ENCODE data around the gene VPS37D. TPM values are rescaled to one million over a fixed set of nuclear protein-coding genes. Genes with fewer than 3 reads are reported as not detected.

The VPS37D gene
- total and polyA plus RNA-seq, 5 donors from 2014 or later: 0.29 to 0.64 TPM; not detected in 3

DNA sequence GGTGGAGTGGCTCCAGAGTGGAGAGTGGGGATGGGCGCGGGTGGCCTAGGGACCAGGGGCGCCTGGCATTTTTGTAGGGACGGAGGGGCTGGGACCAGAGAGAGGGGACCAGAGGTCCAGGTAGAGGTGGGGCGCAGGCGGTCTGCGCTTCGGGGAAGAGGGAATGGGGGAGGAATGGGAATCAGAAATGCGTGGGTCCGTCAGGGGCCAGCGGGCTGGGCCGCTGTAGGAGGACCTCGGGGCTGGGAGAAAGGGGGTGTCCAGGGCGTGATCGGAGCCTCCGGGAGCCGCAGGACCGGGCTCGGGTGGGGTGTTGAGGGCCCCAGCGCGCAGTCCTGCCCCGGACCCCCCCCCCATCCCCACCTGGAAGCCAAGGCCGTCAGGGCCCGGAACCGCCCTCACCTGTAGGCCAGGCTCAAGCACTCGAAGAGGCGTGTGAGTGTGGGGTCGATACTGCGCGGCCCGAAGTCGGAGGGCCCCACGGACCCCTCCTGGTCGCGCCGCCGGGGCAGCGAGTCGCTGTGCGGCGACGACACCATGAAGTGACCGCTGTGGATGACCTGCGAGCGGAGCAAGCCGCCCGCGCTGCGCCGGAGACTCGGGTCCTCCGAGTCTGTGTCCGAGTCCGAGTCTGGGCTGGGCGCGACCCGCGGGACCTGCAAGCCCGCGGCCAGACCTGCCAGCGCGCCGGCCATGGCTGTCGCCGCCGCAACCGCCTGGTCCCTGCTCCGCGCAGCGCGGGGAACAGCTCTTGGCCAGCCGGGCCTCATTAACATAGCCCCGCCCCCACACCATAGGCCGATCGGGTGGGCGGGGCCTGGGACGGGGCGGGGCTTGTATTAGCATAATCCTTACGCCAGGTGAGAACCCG lies 43.6 kb upstream of the VPS37D start, which contains the start of gene MLXIPL:
Gene MLXIPL (minus strand): TSS at position 725 of the 871 bp plus-strand sequence. CDS start 30 bp downstream, at position 695.
- Histone ChIP-seq H3K9me3 (ENCODE audit: control insufficient read depth in 2 of 2, low read length in 2 of 2) (no peaks in the 10 kb centered on the region), H3K27me3 (ENCODE audit: control insufficient read depth, insufficient read depth, low read length) (peaks cover 9% of the 10 kb centered on the region), H3K36me3 (ENCODE audit: control insufficient read depth, insufficient read depth, low read length) (no peaks in the 10 kb centered on the region), H3K4me1 (ENCODE audit: control insufficient read depth, insufficient read depth, low read length, poor library complexity, severe bottlenecking) (peaks cover 18% of the 10 kb centered on the region), H3K27ac (ENCODE audit: insufficient read depth, low read length, poor library complexity, severe bottlenecking) (no peak within 1 kb of the TSS), H3K4me3 (ENCODE audit: low read depth, low read length) (no peak within 1 kb of the TSS)
- H3K27ac Mint-ChIP-seq: no peak within 1 kb of the TSS
- no peaks in the 10 kb centered on the region for H3K36me3 Mint-ChIP-seq
- H3K4me1 Mint-ChIP-seq: peaks cover 0 to 11% (median 0%) of the 10 kb centered on the region in 4 donors
- H3K27me3 Mint-ChIP-seq: peaks cover 54% of the 10 kb centered on the region
- H3K4me3 Mint-ChIP-seq: peak within 1 kb of the TSS in 2 of 4 donors; percentile 26 to 61
- H3K9me3 Mint-ChIP-seq: no peaks in the 10 kb centered on the region
- DNase-seq: peak; percentile 27 to 52 (median 47)
- peak; percentile 34 to 50 for ATAC-seq (ENCODE audit: low read depth in 2 of 2)

DNA sequence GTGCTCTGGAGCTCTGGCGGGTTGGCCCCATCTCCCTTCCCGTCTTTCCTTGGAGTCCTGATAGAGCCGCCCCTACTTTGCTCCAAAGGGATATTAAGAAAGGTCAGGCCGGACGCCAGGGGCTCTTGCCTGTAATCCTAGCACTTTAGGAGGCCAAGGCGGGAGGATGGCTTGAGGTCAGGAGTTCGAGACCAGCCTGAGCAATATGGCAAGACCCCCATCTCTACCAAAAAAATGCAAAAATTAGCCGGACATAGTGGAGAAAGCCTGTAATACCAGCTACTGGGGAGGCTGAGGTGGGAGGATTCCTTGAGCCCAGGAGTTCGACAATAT lies 43.0 kb upstream of the VPS37D start:
- no peak overlapping the region for H3K27ac Mint-ChIP-seq
- H3K27me3 Mint-ChIP-seq: peaks cover 56% of the 10 kb centered on the region
- H3K9me3 ChIP-seq (ENCODE audit: control insufficient read depth in 2 of 2, low read length in 2 of 2): no peaks in the 10 kb centered on the region
- no peaks in the 10 kb centered on the region for H3K36me3 Mint-ChIP-seq
- no peak overlapping the region for H3K27ac ChIP-seq (ENCODE audit: insufficient read depth, low read length, poor library complexity, severe bottlenecking)
- peaks cover 9% of the 10 kb centered on the region for H3K27me3 ChIP-seq (ENCODE audit: control insufficient read depth, insufficient read depth, low read length)
- no peaks in the 10 kb centered on the region for H3K9me3 Mint-ChIP-seq
- no peaks in the 10 kb centered on the region for H3K36me3 ChIP-seq (ENCODE audit: control insufficient read depth, insufficient read depth, low read length)
- peak overlapping the region in 2 of 4 donors; percentile 26 to 31 for H3K4me3 Mint-ChIP-seq
- H3K4me1 Mint-ChIP-seq: peaks cover 0 to 11% (median 0%) of the 10 kb centered on the region in 4 donors
- H3K4me1 ChIP-seq (ENCODE audit: control insufficient read depth, insufficient read depth, low read length, poor library complexity, severe bottlenecking): peaks cover 18% of the 10 kb centered on the region
- H3K4me3 ChIP-seq (ENCODE audit: low read depth, low read length): no peak overlapping the region
- no peak for DNase-seq
- no peak for ATAC-seq (ENCODE audit: low read depth in 2 of 2)

DNA sequence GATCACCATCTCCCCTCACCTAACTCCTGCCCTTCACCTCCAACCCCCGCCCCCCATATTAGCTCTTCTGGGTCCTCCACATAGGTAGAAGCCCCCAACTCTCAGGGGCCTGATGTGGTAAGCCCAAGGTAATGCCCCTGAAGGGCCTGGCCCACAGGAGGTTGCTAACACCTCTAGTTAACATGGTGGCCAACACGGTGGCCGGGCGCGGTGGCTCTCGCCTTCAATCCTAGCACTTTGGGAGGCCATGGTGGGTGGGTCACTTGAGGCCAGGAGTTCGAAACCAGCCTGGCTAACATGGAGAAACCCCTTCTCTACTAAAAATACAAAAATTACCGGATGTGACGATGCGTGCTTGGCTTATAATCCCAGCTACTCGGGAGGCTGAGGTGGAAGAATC lies 42.4 kb upstream of the VPS37D start:
- no peaks in the 10 kb centered on the region for H3K36me3 Mint-ChIP-seq
- Histone ChIP-seq H3K27ac (ENCODE audit: insufficient read depth, low read length, poor library complexity, severe bottlenecking) (no peak overlapping the region), H3K36me3 (ENCODE audit: control insufficient read depth, insufficient read depth, low read length) (no peaks in the 10 kb centered on the region), H3K4me1 (ENCODE audit: control insufficient read depth, insufficient read depth, low read length, poor library complexity, severe bottlenecking) (peaks cover 18% of the 10 kb centered on the region), H3K9me3 (ENCODE audit: control insufficient read depth in 2 of 2, low read length in 2 of 2) (no peaks in the 10 kb centered on the region), H3K27me3 (ENCODE audit: control insufficient read depth, insufficient read depth, low read length) (peaks cover 9% of the 10 kb centered on the region), H3K4me3 (ENCODE audit: low read depth, low read length) (no peak overlapping the region)
- DNase-seq (no peak), ATAC-seq (ENCODE audit: low read depth in 2 of 2) (no peak)
- no peaks in the 10 kb centered on the region for H3K9me3 Mint-ChIP-seq
- peaks cover 0 to 11% (median 0%) of the 10 kb centered on the region in 4 donors for H3K4me1 Mint-ChIP-seq
- no peak overlapping the region for H3K4me3 Mint-ChIP-seq
- peaks cover 51% of the 10 kb centered on the region for H3K27me3 Mint-ChIP-seq
- no peak overlapping the region for H3K27ac Mint-ChIP-seq

DNA sequence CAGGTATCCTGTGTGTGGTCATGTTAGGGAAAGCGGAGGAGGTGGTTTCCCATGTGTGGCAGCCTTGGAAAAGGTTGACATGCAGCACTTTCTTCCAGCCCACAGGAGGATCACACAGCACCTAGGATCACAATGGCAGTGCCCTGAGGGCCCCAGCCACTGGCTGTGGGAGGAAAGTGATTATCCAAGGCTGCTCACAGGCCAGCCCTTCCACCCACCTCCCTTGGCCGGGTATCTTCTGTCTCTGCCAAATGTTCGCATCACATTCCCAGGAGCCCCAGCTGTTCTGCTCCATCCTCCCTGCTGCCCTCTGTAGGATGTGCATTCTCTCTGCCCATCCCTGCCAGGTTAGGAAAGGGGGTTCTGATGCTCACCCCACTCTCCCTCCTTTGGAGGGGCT lies 40.8 kb upstream of the VPS37D start:
- no peak overlapping the region for H3K27ac Mint-ChIP-seq
- H3K4me1 Mint-ChIP-seq: peaks cover 0 to 11% (median 0%) of the 10 kb centered on the region in 4 donors
- no peak for ATAC-seq (ENCODE audit: low read depth in 2 of 2)
- no peaks in the 10 kb centered on the region for H3K36me3 ChIP-seq (ENCODE audit: control insufficient read depth, insufficient read depth, low read length)
- H3K27me3 ChIP-seq (ENCODE audit: control insufficient read depth, insufficient read depth, low read length): peaks cover 8% of the 10 kb centered on the region
- H3K36me3 Mint-ChIP-seq: no peaks in the 10 kb centered on the region
- peaks cover 18% of the 10 kb centered on the region for H3K4me1 ChIP-seq (ENCODE audit: control insufficient read depth, insufficient read depth, low read length, poor library complexity, severe bottlenecking)
- no peaks in the 10 kb centered on the region for H3K9me3 Mint-ChIP-seq
- H3K4me3 ChIP-seq (ENCODE audit: low read depth, low read length): no peak overlapping the region
- H3K27ac ChIP-seq (ENCODE audit: insufficient read depth, low read length, poor library complexity, severe bottlenecking): no peak overlapping the region
- H3K9me3 ChIP-seq (ENCODE audit: control insufficient read depth in 2 of 2, low read length in 2 of 2): no peaks in the 10 kb centered on the region
- peaks cover 56% of the 10 kb centered on the region for H3K27me3 Mint-ChIP-seq
- no peak overlapping the region for H3K4me3 Mint-ChIP-seq
- DNase-seq: no peak

DNA sequence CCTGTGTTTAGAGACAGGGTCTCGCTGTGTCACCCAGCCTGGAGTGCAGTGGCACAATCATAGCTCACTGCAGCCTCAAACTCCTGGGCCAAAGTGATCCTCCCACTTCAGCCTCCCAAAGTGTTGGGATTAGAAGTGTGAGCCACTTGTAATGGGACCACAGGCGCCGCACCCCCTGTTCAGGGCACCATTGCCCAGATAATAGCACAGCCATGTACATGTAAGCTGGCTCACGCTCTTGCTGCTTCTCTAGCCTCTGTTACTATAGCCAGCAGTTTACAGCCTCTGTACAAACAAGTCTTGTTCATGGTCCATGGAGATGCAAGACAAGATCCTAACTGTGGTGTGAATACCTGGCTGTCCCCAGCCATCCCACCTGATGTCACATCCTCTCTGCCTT lies 39.1 kb upstream of the VPS37D start:
- Histone ChIP-seq H3K27me3 (ENCODE audit: control insufficient read depth, insufficient read depth, low read length) (peaks cover 13% of the 10 kb centered on the region), H3K27ac (ENCODE audit: insufficient read depth, low read length, poor library complexity, severe bottlenecking) (no peak overlapping the region), H3K36me3 (ENCODE audit: control insufficient read depth, insufficient read depth, low read length) (no peaks in the 10 kb centered on the region), H3K9me3 (ENCODE audit: control insufficient read depth in 2 of 2, low read length in 2 of 2) (no peaks in the 10 kb centered on the region), H3K4me1 (ENCODE audit: control insufficient read depth, insufficient read depth, low read length, poor library complexity, severe bottlenecking) (peaks cover 11% of the 10 kb centered on the region), H3K4me3 (ENCODE audit: low read depth, low read length) (no peak overlapping the region)
- H3K9me3 Mint-ChIP-seq: no peaks in the 10 kb centered on the region
- ATAC-seq (ENCODE audit: low read depth in 2 of 2) (no peak), DNase-seq (no peak)
- no peak overlapping the region for H3K27ac Mint-ChIP-seq
- no peaks in the 10 kb centered on the region for H3K36me3 Mint-ChIP-seq
- peaks cover 0 to 2% (median 0%) of the 10 kb centered on the region in 4 donors for H3K4me1 Mint-ChIP-seq
- no peak overlapping the region for H3K4me3 Mint-ChIP-seq
- H3K27me3 Mint-ChIP-seq: peaks cover 39% of the 10 kb centered on the region

DNA sequence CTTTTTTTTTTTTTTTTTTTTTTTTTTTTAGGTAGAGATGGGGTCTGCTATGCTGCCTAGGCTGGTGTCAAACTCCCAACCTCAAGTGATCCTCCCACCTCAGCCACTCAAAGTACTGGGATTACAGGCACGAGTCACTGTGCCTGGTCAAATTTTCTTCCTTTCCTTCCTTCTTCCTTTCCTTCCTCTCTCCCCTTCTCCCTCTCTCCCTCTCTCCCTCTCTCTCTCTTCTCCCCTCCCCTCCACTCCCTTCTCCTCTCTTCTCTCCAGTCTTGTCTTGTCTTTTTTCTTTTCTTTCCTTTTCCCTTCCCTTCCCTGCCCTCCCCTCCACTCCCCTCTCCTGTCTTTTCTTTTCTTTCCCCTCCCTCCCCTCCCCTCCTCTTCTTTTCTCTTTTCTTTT lies 36.1 kb upstream of the VPS37D start:
- no peak overlapping the region for H3K4me3 ChIP-seq (ENCODE audit: low read depth, low read length)

DNA sequence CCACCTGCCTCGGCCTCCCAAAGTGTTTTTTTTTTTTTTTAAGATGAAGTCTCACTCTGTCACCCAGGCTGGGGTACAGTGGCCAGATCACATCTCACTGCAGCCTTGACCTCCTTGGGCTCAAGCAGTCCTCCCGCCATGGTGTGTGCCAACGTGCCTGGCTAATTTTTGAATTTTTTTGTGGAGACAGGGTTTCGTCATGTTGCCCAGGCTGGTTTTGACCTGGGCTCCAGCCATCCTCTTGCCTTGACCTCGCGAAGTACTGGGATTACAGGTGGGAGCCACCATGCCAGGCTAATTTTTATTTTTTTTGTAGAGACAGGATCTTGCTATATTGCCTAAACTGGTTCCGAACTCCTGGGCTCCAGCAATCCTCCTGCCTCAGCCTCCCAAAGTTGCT lies 34.3 kb upstream of the VPS37D start:
- H3K4me1 ChIP-seq (ENCODE audit: control insufficient read depth, insufficient read depth, low read length, poor library complexity, severe bottlenecking): no peaks in the 10 kb centered on the region
- H3K27ac ChIP-seq (ENCODE audit: insufficient read depth, low read length, poor library complexity, severe bottlenecking): no peak overlapping the region
- Mint-ChIP-seq H3K4me1 (no peaks in the 10 kb centered on the region), H3K4me3 (no peak overlapping the region), H3K36me3 (no peaks in the 10 kb centered on the region), H3K27ac (no peak overlapping the region), H3K9me3 (no peaks in the 10 kb centered on the region), H3K27me3 (peaks cover 37% of the 10 kb centered on the region)
- no peak overlapping the region for H3K4me3 ChIP-seq (ENCODE audit: low read depth, low read length)
- H3K27me3 ChIP-seq (ENCODE audit: control insufficient read depth, insufficient read depth, low read length): peaks cover 11% of the 10 kb centered on the region
- DNase-seq: no peak
- H3K36me3 ChIP-seq (ENCODE audit: control insufficient read depth, insufficient read depth, low read length): no peaks in the 10 kb centered on the region
- no peak for ATAC-seq (ENCODE audit: low read depth in 2 of 2)
- H3K9me3 ChIP-seq (ENCODE audit: control insufficient read depth in 2 of 2, low read length in 2 of 2): no peaks in the 10 kb centered on the region

More for the DNA sequence above, 36.1 kb upstream of the VPS37D start:
- Mint-ChIP-seq H3K36me3 (no peaks in the 10 kb centered on the region), H3K9me3 (no peaks in the 10 kb centered on the region), H3K4me3 (no peak overlapping the region), H3K4me1 (no peaks in the 10 kb centered on the region), H3K27me3 (peaks cover 35% of the 10 kb centered on the region), H3K27ac (no peak overlapping the region)
- Histone ChIP-seq H3K27ac (ENCODE audit: insufficient read depth, low read length, poor library complexity, severe bottlenecking) (no peak overlapping the region), H3K4me1 (ENCODE audit: control insufficient read depth, insufficient read depth, low read length, poor library complexity, severe bottlenecking) (no peaks in the 10 kb centered on the region), H3K27me3 (ENCODE audit: control insufficient read depth, insufficient read depth, low read length) (peaks cover 14% of the 10 kb centered on the region), H3K36me3 (ENCODE audit: control insufficient read depth, insufficient read depth, low read length) (no peaks in the 10 kb centered on the region), H3K9me3 (ENCODE audit: control insufficient read depth in 2 of 2, low read length in 2 of 2) (no peaks in the 10 kb centered on the region)
- ATAC-seq (ENCODE audit: low read depth in 2 of 2) (no peak), DNase-seq (no peak)

DNA sequence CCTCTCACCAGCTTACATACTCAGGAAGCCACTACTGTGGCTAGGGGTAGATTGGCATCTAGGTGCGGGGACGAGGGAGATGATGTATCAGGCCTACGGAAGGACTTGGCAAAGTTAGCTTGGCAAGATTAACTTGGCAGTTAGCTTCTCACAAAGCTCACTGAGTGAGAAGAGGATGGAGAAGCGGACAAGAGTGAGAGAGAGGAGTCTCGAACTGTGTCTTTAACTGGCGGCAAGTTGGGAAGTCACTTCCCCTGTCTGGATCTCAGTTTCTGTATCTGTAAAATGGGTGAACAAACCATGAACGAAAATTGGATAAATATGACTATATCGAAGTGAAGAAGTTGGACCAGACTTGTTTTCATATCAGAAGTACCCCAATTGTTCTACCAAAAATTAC lies 33.8 kb upstream of the VPS37D start:
- ATAC-seq (ENCODE audit: low read depth in 2 of 2): no peak
- no peaks in the 10 kb centered on the region for H3K4me1 Mint-ChIP-seq
- H3K27ac ChIP-seq (ENCODE audit: insufficient read depth, low read length, poor library complexity, severe bottlenecking): no peak overlapping the region

More for the DNA sequence above, 33.8 kb upstream of the VPS37D start:
- H3K9me3 ChIP-seq (ENCODE audit: control insufficient read depth in 2 of 2, low read length in 2 of 2): no peaks in the 10 kb centered on the region
- Mint-ChIP-seq H3K27me3 (peaks cover 32% of the 10 kb centered on the region), H3K27ac (no peak overlapping the region), H3K9me3 (no peaks in the 10 kb centered on the region), H3K4me3 (no peak overlapping the region), H3K36me3 (no peaks in the 10 kb centered on the region)
- DNase-seq: no peak
- H3K36me3 ChIP-seq (ENCODE audit: control insufficient read depth, insufficient read depth, low read length): no peaks in the 10 kb centered on the region
- H3K4me3 ChIP-seq (ENCODE audit: low read depth, low read length): no peak overlapping the region
- no peaks in the 10 kb centered on the region for H3K4me1 ChIP-seq (ENCODE audit: control insufficient read depth, insufficient read depth, low read length, poor library complexity, severe bottlenecking)
- peaks cover 11% of the 10 kb centered on the region for H3K27me3 ChIP-seq (ENCODE audit: control insufficient read depth, insufficient read depth, low read length)
